Measurements from ENCODE around the gene NOC2L.
"Not testable (repeated sequence)": the region's sequence is repeated elsewhere in the genome, so short reads cannot be mapped to it uniquely, and the experiment has no call there.

NOC2L gene

DNA sequence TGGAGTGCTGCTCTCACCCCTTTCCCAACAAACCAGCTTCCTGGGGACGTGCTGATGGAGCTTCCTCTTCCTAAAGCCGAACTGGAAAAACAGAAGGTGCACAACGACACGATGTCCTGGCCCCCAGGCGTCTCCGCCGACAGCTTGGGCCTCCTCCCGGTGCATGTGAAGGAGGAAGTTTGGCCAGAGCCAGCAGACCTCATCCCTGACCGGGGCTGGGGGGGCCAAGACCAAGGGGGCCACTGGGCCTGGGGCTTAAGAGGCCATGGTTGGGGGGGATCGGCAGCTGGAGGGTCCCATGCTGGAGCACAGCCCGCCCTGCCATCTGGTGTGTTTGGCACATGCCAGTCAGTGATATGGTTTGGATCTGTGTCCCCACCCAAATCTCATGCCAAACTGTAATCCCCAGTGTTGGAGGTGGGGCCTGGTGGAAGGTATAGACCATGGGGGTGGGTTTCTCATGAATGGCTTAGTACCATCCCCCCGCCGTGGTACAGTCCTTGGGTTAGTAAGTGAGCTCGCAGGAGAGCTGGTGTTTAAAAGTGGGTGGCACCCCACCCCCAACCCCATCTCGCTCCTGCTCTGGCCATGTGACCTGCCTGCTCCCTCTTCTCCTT lies 34.4 kb upstream of the NOC2L start:
- no peak for DNase-seq (ENCODE audit: low read depth)

DNA sequence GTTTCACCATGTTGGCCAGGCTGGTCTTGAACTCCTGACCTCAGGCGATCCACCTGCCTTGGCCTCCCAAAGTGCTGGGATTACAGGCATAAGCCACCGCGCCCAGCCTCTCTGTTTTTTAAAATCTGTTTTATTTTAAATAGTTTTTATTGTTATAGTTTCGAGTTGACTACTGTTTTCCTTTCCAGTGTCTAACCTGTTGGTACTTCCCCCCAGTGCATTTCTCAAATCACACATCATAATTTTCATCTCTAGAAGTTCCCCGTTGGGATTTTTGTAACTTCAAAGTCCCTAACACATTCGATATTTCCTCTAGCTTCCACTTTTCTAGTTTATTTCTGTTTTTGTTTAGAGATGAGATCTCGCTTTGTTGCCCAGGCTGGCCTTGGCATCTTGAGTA lies 33.3 kb upstream of the NOC2L start:
- no peak for DNase-seq (ENCODE audit: low read depth)

DNA sequence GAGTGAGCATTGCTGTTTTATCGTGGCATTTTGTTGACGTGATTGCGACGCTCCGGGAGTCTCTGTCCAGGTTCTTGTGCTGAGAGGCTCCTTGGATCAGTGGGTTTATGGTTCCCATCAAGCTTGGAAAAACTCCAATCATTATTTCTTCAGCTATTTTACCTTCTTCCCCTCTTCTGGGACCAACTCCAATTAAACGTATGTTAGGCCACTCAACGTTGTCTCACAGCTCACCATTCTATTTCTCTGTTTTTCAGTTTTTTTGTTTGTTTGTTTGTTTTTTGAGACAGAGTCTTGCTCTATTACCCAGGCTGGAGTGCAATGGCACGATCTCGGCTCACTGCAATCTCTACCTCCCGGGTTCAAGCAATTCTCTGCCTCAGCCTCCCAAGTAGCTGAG lies 32.8 kb upstream of the NOC2L start:
- no peak for DNase-seq (ENCODE audit: low read depth)

GRCh38 chr1:991275-991674 lies 32.2 kb upstream of the NOC2L start:
- not testable (repeated sequence) for DNase-seq (ENCODE audit: low read depth)

DNA sequence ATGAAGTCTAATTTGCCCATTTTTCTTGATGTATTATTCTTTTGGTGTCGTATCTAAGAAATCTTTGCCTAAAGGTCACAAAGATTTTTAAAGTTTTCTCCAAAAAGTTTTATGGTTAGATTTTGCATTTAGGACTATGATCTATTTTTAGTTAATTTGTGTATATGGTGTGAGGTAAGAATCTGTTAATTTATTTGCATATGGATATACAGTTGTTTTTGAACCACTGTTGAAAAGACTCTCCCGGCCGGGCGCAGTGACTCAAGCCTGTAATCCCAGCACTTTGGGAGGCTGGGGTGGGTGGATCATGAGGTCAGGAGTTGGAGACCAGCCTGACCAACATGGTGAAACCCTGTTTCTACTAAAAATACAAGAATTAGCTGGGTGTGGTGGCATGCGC lies 29.0 kb upstream of the NOC2L start:
- DNase-seq (ENCODE audit: low read depth) = not testable (repeated sequence)

DNA sequence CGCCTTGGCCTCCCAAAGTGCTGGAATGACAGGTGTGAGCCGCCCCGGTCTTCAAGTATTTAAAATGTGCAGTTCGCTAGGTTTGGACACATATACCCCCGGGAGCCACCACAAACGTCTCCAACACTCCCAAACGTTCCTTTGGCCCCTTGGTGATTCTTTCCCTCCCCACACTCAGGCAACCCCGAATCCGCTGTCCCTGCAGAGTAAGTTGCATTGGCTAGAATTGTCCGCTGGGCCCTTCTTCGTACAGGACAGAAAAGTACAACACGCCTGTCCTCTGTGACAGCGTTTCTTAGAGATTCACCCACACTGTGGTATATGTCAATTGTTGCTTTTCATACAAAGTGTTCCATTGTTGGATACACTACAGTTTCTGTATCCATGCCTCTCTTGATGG lies 26.1 kb upstream of the NOC2L start:
- DNase-seq (ENCODE audit: low read depth) = no peak

DNA sequence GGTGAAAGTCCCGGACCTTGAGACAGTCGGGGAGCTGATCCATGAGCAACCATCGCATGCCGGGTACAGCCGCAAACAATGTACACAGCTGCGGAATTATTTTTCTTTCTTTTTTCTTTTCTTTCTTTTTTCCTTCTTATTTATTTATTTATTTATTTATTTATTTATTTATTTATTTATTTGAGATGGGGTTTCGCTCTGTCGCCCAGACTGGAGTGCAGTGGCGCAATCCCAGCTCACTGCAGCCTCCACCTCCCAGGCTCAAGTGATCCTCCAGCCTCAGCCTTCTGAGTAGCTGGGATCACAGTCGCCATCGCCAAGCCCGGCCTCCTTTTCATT lies 25.4 kb upstream of the NOC2L start:
- no peak for DNase-seq (ENCODE audit: low read depth)

DNA sequence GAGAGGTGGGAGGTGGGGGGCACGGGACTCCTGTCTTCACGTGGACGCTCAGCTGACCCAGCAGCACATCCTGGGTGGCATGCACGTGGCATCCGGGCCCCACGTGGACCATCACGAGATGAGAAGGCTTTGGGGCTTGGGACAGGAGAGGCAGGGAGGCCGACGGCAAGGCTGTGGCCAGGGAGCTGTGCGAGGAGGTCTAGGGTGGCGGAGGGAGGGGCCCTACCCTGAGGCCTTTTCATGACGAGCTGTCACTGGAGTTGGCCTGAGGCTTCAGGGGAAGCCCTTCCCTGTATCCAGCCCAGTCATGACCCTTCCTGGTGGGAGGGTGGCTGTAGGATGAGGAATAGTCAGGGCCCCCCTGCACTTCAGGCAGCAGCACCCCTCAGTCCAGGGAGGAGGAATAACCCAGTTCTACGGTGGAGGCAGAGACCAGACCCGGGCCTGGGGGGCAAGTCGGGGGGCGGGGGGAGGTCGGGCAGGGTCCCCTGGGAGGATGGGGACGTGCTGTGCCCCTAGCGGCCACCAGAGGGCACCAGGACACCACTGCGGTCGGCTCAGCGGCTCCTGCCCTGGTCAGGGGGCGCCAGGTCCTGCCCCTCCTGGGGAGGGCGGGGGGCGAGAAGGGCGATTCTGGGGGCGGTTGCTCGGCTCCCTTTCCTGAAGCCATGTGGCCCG lies 24.9 kb upstream of the NOC2L start:
- DNase-seq (ENCODE audit: low read depth) = peak; percentile 52

DNA sequence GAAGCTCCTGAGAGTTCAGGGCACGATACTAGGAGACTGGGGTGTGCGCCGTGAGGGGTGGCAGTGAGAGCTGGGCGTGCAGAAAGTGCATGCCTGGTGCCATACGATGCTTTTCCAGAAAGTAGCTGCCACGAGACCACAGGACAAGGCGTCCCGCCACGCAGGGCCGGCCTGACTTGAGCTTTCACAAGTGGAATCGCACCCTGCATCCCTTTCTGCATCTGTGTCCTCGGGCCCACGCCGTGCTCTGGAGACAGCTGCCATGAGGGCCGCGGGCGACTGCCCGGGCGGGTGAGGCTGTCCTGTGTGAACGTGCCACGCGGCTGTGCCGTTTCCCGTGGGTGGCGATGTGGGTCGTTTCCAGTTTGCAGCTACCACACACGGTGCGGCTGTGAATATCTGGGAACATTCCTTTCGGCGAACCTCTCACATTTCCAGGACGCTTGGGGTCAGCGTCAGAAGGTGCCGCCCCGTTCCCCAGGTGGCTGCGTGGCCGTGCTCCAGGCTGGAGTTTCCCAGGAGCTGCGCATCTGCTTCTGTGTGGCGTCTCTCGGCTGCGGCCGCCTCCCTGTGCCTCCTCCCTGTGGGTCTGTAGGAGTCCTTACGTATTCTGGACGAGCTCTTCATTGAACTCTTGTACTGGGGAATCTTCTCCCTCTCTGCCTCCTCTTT lies 23.8 kb upstream of the NOC2L start:
- no peak for DNase-seq (ENCODE audit: low read depth)

- no peak for DNase-seq (ENCODE audit: low read depth)
Observed at GRCh38 chr1:981955-982558, 23.0 kb upstream of the NOC2L start, which contains the start of gene PERM1. TSS of gene PERM1 (minus strand) at chr1:982093. CDS start at chr1:981029, 1,064 bp downstream.

DNA sequence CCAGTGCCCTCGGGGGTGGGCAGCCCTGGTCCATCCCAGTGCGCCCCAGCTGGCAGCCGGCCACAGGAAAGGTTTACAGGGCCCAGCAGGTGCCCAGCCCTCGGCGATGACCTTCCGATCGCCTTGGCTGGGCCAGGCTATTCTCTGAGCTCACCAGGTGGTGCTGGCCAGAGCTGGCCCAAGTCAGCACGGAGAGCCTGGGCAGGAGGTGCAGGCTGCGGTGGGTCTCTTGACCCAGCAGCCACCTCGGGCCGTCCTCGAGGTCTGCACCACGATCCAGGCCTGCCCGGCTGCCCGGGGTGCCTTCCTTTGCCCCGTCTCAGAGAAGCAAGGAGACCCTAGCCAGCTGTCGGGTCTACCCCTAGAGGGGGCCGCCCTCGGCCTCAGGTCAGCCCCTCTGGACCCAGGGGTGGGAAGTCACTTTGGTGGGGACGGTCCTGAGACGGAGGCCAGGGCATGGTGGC lies 22.5 kb upstream of the NOC2L start:
- DNase-seq (ENCODE audit: low read depth) = no peak

- no peak for DNase-seq (ENCODE audit: low read depth)
Observed at GRCh38 chr1:980602-981395, 21.7 kb upstream of the NOC2L start.

DNA sequence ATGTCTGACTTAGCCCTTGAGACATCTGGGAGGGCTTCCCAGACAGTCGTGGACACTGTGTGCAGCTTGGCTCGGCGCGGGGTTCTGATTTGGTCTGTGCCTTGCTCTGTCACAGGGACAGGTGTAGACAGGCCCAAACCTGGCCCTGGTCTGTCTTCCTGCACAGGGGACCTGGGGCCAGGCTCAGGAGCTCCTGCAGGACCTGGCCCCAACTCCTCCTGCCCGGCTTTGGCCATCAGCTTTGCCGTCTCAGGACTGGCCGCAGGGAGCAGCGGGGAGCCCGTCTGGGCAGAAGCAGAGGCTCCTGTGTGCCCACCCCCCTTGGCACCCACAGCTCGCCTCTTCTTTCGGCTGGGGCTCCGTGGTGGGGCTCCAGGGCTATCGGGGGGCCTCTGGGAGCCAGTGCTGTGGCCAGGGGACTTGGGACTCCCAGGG lies 21.1 kb upstream of the NOC2L start:
- DNase-seq (ENCODE audit: low read depth) = no peak

GRCh38 chr1:979744-980072 lies 20.7 kb upstream of the NOC2L start:
- no peak for DNase-seq (ENCODE audit: low read depth)

- DNase-seq (ENCODE audit: low read depth) = no peak
Observed at GRCh38 chr1:978835-979743, 20.0 kb upstream of the NOC2L start.

DNA sequence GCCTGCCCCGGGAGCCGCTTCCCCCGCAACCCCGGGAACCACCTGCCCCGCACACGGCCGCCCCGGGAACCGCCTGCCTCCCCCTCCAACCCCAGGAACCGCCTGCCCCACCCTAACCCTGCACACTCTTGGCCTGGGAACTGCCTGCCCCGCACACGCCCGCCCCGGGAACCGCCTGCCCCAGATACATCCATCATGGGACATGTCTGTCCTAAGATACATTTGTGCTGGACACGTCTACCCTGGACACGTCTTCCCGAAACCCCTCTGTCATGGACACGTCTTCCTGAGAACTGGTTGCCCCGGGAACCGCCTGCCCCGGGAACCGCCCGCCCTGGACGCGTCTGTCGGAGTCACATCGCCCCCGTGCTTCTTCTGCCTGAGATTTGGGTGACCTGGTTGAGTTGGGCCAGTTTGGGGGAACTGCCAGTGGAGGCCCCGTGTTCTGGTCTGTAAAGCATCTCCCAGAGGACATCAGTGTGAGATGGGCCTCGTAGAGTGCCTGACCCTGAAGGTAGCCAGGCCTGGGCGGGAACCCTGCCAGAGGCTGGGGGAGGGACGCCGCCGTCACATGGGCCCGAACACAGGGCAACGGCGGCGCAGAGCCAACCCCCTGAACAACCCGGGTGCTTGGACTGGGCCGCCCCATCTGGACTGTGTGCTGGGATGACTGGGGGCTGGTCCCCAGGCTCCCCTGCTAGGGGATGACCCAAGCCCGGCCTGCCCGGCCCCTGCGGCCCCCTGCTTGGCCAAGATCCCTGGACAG lies 19.2 kb upstream of the NOC2L start:
- no peak for DNase-seq (ENCODE audit: low read depth)

DNA sequence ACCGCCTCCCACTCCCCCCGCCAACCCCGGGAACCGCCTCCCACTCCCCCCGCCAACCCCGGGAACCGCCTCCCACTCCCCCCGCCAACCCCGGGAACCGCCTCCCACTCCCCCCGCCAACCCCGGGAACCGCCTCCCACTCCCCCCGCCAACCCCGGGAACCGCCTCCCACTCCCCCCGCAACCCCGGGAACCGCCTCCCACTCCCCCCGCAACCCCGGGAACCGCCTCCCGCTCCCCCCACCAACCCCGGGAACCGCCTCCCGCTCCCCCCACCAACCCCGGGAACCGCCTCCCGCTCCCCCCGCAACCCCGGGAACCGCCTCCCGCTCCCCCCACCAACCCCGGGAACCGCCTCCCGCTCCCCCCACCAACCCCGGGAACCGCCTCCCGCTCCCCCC lies 17.7 kb upstream of the NOC2L start:
- DNase-seq (ENCODE audit: low read depth) = not testable (repeated sequence)

DNA sequence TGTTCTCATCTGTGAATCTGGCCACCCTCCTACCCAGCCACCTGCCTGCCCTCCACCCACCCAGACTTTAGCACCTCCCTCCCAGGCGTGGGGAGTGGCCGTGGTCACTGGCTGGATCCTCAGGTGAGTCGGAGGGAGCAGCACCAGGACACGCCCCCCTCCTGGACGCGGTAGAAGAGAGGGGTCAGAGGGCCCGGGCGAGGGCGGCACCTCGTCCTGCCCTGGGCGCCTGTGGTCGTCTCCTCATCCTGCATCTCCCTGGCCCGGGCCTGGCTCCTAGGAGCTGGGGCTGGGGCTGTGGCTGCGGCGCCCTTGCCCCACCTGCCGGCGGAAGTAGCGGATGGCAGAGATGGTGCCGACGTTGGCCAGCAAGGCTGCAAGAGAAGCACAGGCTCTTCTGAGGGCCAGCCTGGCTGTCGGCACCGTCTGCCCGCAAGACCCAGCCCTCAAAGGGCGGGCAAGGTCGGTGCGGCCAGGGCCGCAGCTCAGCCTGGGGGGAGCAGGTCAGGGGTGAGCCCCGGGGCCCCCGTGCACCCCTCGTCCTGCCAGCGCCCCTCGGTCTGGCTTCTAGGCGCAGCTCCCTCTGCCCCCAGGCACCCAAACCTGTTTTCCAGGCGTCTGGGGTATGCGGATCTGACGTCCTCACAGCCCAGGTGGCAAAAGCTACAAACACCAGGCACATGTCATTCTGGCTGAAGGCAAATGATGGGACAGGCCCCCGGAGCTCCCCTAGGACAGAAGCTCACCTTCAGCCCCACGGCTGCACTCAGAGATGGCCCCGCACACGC lies 17.0 kb upstream of the NOC2L start:
- peak; percentile 65 for DNase-seq (ENCODE audit: low read depth)

- no peak for DNase-seq (ENCODE audit: low read depth)
Observed at GRCh38 chr1:975365-975764, 16.3 kb upstream of the NOC2L start.
